Ectodermal cell (in vitro differentiated cells): ENCODE data around the gene GATAD1.
"Not testable (repeated sequence)": the region's sequence is repeated elsewhere in the genome, so short reads cannot be mapped to it uniquely, and the experiment has no call there.

Experiments
- H3K27ac ChIP-seq: 2 replicates; pipeline ENCODE4 v1.7.0; 2013; ENCODE audit warnings: mild to moderate bottlenecking, low read depth, low read length; ENCODE audit not compliant: insufficient read depth, poor library complexity, severe bottlenecking
- H3K27me3 ChIP-seq: 2 replicates; pipeline ENCODE4 v1.7.0; 2013; ENCODE audit warnings: mild to moderate bottlenecking, low read length; ENCODE audit not compliant: insufficient read depth, control insufficient read depth, poor library complexity, severe bottlenecking
- H3K36me3 ChIP-seq: one replicate; pipeline ENCODE4 v1.7.0; 2013; ENCODE audit warnings: low read length; ENCODE audit not compliant: control insufficient read depth, insufficient read depth
- H3K4me1 ChIP-seq: one replicate; pipeline ENCODE4 v1.7.0; 2013; ENCODE audit warnings: low read length; ENCODE audit not compliant: control insufficient read depth, insufficient read depth
- H3K4me3 ChIP-seq: 2 replicates; pipeline ENCODE4 v1.7.0; 2013; ENCODE audit warnings: low read depth, low read length, control low read depth; ENCODE audit not compliant: insufficient read depth
- H3K9me3 ChIP-seq: 2 replicates; pipeline ENCODE4 v1.7.0; 2013; ENCODE audit warnings: mild to moderate bottlenecking, low read length, moderate library complexity; ENCODE audit not compliant: control insufficient read depth
- whole genome bisulfite sequencing, 2 experiments: methylation state at CpG; one replicate each; pipeline ENCODE4 v1.1.7; 2013; ENCODE audit warnings: missing lambda C conversion rate in 2 of 2; 5-methylcytosine and 5-hydroxymethylcytosine counted together

GATAD1 gene

DNA sequence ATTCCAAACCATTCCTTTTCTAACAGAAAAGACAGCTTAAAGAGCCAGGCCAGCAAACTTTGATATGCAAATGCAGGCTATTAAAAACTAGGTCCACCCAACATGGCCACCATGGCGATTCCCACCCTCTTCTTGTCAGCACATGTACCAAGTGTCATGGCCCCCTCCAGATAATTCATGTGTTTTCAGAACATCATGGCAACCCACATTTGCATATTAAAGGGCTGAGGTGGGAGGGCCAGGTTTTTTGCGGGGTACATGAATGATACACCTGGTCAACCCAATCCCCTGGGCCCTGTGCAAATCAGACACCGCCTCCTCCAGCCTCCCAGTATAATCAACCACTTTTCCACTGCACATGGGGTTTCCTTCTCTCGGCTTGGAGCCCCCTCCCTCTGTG lies 31.4 kb downstream of the GATAD1 start:
- 91 to 94% methylated on average over 4 of the region's 4 CpGs for WGBS, 2 experiments
- no peak overlapping the region for H3K4me3 ChIP-seq
- H3K27ac ChIP-seq = no peak overlapping the region
- no peaks in the 10 kb centered on the region for H3K27me3 ChIP-seq
- H3K4me1 ChIP-seq = no peaks in the 10 kb centered on the region
- H3K9me3 ChIP-seq = no peaks in the 10 kb centered on the region
- H3K36me3 ChIP-seq = no peaks in the 10 kb centered on the region

DNA sequence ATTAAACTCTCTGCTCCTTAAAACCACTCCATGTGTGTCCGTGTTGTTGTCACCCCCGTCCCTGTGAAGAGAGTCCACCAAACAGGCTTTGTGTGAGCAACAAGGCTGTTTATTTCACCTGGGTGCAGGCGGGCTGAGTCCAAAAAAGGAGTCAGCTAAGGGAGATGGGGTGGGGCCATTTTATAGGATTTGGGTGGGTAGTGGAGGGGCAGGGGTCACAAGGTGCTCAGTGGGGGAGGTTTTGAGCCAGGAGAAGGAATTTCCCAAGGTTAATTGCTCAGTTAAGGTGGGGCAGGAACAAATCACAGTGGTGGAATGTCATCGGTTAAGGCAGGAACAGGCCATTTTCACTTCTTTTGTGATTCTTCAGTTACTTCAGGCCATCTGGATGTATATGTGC lies 31.9 kb downstream of the GATAD1 start:
- H3K4me1 ChIP-seq, H3K27me3 ChIP-seq, H3K9me3 ChIP-seq, H3K36me3 ChIP-seq, H3K27ac ChIP-seq, H3K4me3 ChIP-seq: not testable (repeated sequence)
- 87 to 90% methylated on average over 4 of the region's 4 CpGs for WGBS, 2 experiments

DNA sequence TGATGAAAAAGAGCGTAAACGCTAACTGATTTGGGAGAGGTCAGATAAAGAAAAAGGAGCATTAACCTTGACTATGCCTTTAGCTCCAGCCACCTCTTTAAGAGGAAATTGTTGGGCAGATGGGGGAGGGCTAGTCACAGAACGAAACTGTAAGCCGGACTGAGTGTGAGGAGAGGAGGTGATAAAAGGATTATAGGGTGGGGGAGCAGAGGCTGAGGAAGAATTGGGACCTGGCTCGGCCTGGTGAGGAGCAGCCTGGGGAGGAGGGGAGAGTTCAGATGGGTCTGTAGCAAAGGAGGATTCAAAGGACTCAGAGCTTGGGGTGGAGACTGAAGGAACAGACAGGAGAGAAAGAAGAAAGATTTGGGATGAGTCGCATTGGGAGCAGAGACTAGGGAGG lies 36.3 kb downstream of the GATAD1 start:
- H3K4me1 ChIP-seq, H3K4me3 ChIP-seq, H3K27me3 ChIP-seq, H3K27ac ChIP-seq, H3K9me3 ChIP-seq, H3K36me3 ChIP-seq: not testable (repeated sequence)
- 87 to 91% methylated on average over 5 to 6 of the region's 6 CpGs for WGBS, 2 experiments

DNA sequence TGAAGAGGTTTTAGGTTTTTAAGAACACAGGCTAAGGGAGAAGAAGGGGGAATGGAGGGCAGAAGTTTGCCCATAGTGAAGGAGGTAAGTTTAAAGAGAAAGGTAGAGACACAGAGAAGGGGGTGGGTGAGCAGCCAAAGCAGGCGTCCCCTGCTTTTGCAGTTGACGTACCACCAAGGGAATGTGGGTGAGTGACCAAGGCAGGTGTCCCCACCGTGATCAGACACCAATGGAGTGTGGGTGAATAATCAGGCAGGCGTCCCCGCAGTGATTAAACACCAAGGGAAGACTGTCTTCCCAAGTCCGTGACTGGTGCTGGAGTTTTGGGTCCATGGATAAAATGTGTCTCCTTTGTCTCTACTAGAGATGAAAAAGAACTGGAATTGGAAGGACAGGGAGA lies 36.9 kb downstream of the GATAD1 start:
- 95 to 97% methylated on average over 6 of the region's 6 CpGs for WGBS, 2 experiments
- not testable (repeated sequence) for H3K4me1 ChIP-seq, H3K27me3 ChIP-seq, H3K4me3 ChIP-seq, H3K27ac ChIP-seq, H3K36me3 ChIP-seq, H3K9me3 ChIP-seq

DNA sequence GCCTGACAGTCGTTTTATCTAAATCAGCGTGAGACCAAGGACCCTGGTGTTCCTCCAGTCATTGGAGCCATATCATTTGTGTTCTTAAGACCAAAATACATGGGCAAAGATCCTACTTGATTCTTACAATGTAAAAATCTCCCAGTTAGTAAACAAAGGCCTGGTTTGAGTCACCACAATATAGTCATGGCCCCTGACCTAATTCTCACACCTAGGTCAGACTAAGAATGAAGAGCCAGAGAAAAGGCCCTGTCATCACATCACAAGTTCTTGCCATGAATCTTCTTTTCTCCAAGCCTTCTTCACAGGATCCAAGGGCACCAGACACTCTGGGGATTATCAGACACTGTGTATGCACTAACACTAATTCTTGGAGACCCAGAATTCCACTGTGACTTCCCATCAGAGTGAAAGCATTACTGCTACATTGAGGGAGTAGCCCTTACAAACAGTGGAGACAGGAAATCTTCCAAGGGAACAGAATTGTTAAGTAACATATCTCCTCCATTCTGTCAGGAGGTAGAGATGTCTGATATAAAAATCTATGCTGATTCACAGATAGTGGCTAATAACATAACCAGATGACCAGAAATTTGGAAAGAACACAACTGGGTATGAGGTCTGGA lies 38.1 kb downstream of the GATAD1 start:
- H3K4me3 ChIP-seq = no peak overlapping the region
- 92 to 93% methylated on average over 2 of the region's 2 CpGs for WGBS, 2 experiments
- H3K9me3 ChIP-seq = no peaks in the 10 kb centered on the region
- no peak overlapping the region for H3K27ac ChIP-seq
- H3K36me3 ChIP-seq = no peaks in the 10 kb centered on the region
- H3K4me1 ChIP-seq = no peaks in the 10 kb centered on the region
- H3K27me3 ChIP-seq = no peaks in the 10 kb centered on the region

DNA sequence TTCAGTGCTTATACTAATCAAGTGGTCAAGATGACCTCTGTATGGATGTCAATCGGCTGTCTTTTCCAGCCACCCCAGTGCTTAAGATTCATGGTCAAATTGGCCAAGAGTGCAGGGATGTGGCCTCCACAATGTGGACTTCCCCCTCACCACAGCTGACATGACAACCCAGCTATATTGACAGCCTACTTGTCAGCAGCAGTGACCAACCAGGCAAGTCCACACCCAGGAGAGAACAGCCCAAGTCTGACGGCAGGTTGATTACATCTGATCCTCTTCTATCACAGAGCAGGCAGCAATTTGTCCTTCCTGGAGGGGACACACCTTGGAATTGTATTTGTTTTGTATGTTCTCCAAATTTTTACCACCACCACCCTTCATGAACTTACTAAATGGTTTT lies 38.7 kb downstream of the GATAD1 start:
- 93 to 95% methylated on average over 2 of the region's 2 CpGs for WGBS, 2 experiments
- Histone ChIP-seq H3K9me3 (no peaks in the 10 kb centered on the region), H3K36me3 (no peaks in the 10 kb centered on the region), H3K4me1 (no peaks in the 10 kb centered on the region), H3K27me3 (no peaks in the 10 kb centered on the region), H3K27ac (no peak overlapping the region), H3K4me3 (no peak overlapping the region)

DNA sequence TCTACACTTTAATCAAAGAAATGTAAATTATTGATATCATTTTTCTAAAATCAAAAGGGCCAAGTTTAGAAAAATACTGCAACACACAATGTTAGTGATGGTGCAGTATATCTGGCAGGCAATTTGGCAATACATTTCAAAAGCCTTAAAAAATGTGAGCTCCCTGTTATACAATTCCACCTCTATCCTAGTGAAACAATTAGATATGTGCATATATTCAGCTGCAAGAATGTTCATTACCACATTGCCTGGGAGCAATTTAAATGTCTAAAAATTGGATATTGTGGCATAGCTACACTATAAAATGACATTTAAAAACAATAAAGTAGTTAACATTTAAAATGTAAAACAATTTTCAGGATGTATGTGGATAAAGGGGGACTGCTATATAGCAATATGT lies 40.5 kb downstream of the GATAD1 start:
- no peaks in the 10 kb centered on the region for H3K27me3 ChIP-seq
- no peak overlapping the region for H3K4me3 ChIP-seq
- H3K9me3 ChIP-seq = no peaks in the 10 kb centered on the region
- H3K27ac ChIP-seq = no peak overlapping the region
- no peaks in the 10 kb centered on the region for H3K4me1 ChIP-seq
- H3K36me3 ChIP-seq = no peaks in the 10 kb centered on the region

DNA sequence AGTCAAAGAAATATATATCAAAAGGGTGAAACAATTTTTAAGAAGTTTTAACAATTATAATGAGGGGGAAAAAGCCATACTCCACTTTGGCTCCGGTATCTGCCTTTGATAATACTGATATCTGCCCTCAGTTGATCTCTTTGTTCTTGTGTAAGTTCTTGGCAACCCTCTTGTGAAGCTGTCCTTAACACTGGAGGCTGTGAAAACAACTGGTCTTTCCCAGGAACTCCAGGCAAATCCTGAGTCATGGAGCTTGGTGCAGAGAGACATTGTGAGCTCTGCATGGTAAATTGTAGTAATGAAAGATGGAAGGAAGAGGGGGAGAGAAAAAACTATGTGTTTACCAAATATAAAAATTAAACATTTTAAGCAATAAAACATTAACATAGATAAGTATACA lies 42.4 kb downstream of the GATAD1 start:
- Histone ChIP-seq H3K27me3 (no peaks in the 10 kb centered on the region), H3K36me3 (peaks cover 11% of the 10 kb centered on the region), H3K27ac (no peak overlapping the region), H3K9me3 (no peaks in the 10 kb centered on the region), H3K4me3 (no peak overlapping the region), H3K4me1 (no peaks in the 10 kb centered on the region)
- WGBS, 2 experiments = 98 to 100% methylated on average over 1 of the region's 1 CpG

DNA sequence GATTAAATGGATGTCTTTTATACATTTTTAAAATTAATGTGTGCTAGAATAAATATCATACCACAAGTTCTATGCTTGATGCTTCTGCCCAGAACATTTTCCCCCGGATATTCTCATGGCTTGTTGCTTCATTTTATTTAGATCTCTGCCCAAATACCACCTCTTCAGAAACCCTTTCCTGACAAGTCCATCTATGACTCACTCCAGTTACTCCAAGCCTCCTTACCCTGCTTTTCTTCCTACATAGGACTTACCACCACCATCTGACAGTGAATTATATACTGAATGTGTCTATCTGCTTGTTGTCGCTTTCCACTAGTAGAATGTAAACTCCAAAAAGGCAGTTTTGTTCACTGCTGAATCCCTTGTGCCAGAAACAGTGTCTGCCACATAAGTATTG lies 49.6 kb downstream of the GATAD1 start:
- 93% methylated on average over 2 of the region's 2 CpGs for WGBS, 2 experiments
- H3K27ac ChIP-seq = no peak overlapping the region
- no peaks in the 10 kb centered on the region for H3K27me3 ChIP-seq
- peaks cover 13% of the 10 kb centered on the region for H3K36me3 ChIP-seq
- H3K9me3 ChIP-seq = no peaks in the 10 kb centered on the region
- H3K4me1 ChIP-seq = no peaks in the 10 kb centered on the region
- H3K4me3 ChIP-seq = no peak overlapping the region

DNA sequence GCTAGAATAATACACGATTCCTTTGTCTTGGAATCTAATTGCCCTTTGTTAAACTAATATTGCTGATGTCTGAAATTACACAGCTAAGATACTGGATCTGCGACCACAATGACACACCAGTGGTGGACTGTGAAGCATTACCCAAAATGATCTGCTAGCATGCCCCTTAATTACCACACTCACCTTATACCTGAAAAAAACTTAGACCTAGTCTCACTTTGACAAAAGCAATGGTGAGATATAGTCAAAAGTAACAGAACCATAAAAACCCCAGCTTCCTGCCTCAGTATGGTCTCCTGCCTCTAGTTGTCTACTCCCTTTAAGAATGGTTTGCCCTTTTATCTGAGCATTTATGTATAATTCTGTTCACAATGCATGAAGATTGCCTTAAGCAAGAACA lies 51.3 kb downstream of the GATAD1 start:
- Histone ChIP-seq H3K36me3 (peaks cover 10% of the 10 kb centered on the region), H3K27ac (no peak overlapping the region), H3K9me3 (no peaks in the 10 kb centered on the region), H3K4me1 (no peaks in the 10 kb centered on the region), H3K4me3 (no peak overlapping the region), H3K27me3 (no peaks in the 10 kb centered on the region)
- WGBS, 2 experiments = 90 to 100% methylated on average over 2 of the region's 2 CpGs

DNA sequence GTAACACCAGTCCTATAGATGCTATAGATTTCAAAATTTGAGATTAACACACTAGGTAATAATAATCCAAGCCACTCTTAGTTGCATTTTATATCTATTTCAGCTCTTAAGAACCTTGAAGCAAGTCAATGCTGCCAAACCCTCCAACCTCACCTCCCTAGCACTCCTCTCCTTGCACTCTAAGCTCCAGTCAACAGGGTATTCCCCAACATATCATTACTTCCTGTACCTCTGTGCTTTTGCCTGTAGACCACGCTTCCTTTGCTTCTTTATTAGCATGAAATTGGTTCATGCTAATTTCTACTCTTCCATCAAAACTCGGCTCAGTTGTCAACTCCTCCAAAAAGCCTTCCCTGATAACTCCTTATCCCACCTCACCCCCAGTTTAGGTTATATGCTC lies 56.5 kb downstream of the GATAD1 start:
- Histone ChIP-seq H3K9me3 (no peaks in the 10 kb centered on the region), H3K4me3 (no peak overlapping the region), H3K36me3 (peaks cover 2% of the 10 kb centered on the region), H3K4me1 (no peaks in the 10 kb centered on the region), H3K27me3 (no peaks in the 10 kb centered on the region), H3K27ac (no peak overlapping the region)
- 90 to 95% methylated on average over 2 of the region's 2 CpGs for whole genome bisulfite sequencing, 2 experiments
